ENCODE measurements around the gene LYST. TPM values are rescaled to one million over a fixed set of nuclear protein-coding genes. Genes with fewer than 3 reads are reported as not detected.

Gene LYST
- total RNA-seq, 1 donor from 2014 or later, result 10.3 TPM

DNA sequence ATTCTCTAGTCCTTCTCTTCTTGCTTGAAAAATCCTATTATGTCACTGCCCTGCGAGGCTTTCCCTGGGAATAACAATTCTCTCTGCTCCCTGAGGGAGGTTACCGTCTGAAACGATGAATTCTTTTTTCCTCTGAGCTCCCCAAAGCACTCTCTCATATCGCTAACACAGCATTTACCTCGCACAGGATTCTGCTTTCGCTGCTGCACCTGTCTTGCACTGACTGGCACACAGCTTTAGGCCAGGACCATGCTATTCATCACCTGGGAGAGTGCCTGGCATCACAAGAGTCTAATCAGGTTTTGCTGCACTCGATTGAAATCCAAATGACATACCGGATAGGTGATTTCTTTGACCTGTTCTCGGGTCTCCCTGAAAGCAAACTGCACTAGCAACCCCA, 164.3 kb downstream of the LYST start:
- H3K9me3 ChIP-seq (replicated peaks), result no peaks in the 10 kb centered on the region
- H3K36me3 ChIP-seq, result peaks cover 74% of the 10 kb centered on the region

DNA sequence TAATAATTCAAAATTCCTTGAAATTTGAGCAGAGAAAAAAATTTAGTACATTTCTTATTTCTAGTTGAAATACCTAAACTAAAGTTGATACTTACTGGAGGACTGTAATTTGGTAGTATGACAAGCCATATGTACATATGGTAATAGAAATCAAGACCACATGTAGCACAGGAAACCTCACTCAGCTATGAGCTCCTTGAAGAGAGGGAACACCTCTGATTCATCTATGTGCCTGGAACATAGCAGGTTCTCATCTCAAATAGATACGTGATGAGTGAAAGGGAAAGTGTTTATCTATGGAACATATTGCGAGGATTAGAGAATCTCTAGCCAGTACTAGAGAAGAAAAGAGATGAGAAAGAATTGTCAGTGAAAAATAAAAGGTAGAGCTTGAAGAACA, 169.2 kb downstream of the LYST start:
- Histone ChIP-seq H3K4me1 (no peaks in the 10 kb centered on the region), H3K4me3 (no peak overlapping the region), H3K36me3 (peaks cover 77% of the 10 kb centered on the region), H3K27me3 (ENCODE audit: low read depth) (no peaks in the 10 kb centered on the region), H3K27ac (replicated peaks) (no peak overlapping the region), H3K9me3 (replicated peaks) (no peaks in the 10 kb centered on the region)
- no peak for DNase-seq
- TF ChIP-seq, protein P1, sequence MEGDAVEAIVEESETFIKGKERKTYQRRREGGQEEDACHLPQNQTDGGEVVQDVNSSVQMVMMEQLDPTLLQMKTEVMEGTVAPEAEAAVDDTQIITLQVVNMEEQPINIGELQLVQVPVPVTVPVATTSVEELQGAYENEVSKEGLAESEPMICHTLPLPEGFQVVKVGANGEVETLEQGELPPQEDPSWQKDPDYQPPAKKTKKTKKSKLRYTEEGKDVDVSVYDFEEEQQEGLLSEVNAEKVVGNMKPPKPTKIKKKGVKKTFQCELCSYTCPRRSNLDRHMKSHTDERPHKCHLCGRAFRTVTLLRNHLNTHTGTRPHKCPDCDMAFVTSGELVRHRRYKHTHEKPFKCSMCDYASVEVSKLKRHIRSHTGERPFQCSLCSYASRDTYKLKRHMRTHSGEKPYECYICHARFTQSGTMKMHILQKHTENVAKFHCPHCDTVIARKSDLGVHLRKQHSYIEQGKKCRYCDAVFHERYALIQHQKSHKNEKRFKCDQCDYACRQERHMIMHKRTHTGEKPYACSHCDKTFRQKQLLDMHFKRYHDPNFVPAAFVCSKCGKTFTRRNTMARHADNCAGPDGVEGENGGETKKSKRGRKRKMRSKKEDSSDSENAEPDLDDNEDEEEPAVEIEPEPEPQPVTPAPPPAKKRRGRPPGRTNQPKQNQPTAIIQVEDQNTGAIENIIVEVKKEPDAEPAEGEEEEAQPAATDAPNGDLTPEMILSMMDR (IDR thresholded peaks at IDR 0.05; ENCODE audit: borderline replicate concordance), result no peak
- intact Hi-C loops (cut with micrococcal nuclease), result no loop called here

More for the DNA sequence above, 164.3 kb downstream of the LYST start:
- Histone ChIP-seq H3K4me1 (no peaks in the 10 kb centered on the region), H3K27ac (replicated peaks) (no peak overlapping the region), H3K27me3 (ENCODE audit: low read depth) (no peaks in the 10 kb centered on the region), H3K4me3 (no peak overlapping the region)
- intact Hi-C loops (cut with micrococcal nuclease), result no loop called here
- DNase-seq, result no peak
- TF ChIP-seq, protein P1 (IDR thresholded peaks at IDR 0.05; ENCODE audit: borderline replicate concordance), result no peak

DNA sequence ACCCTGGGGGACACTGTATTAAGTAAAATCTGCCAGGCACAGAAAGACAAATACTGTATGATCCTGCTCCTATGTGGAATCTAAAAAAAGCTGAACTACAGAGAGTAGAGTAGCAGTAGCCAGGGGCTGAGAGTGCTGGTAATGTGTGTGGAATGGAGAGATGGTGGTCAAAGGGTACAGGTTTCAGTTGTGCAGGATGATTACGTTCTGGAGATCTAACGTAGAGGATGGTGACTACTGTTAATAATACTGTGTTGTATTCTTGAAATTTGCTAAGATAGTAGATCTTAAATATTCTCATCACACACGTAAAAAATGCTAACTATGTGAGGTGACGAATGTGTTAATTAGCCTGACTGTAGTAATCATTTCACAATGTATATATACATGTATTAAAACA, 177.3 kb downstream of the LYST start:
- no peak for DNase-seq
- intact Hi-C loops (cut with micrococcal nuclease), result no loop called here

DNA sequence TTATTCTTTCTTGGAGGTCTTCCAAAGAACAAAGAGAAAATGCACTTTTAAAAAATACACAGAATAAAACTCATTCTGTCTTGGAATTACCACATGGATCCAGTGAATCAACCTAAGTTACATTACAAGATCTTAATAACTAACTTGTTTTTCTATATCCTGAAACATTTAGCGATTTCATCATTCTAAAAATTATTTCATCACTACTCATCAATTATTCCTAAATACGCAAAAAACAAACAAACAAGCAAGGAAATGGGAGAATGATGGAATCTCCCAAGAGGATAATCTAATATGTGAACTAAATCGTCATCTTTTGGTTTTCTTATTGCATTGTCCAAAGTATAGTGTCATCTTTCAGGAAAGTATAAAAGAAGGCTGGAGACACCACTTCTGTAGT, 178.6 kb downstream of the LYST start:
- TF ChIP-seq, protein P1 (IDR thresholded peaks at IDR 0.05; ENCODE audit: borderline replicate concordance), result no peak
- Histone ChIP-seq H3K27me3 (ENCODE audit: low read depth) (no peaks in the 10 kb centered on the region), H3K4me3 (no peak overlapping the region), H3K27ac (replicated peaks) (no peak overlapping the region), H3K4me1 (no peaks in the 10 kb centered on the region), H3K9me3 (replicated peaks) (no peaks in the 10 kb centered on the region), H3K36me3 (peaks cover 67% of the 10 kb centered on the region)
- intact Hi-C loops (cut with micrococcal nuclease), result no loop called here
- DNase-seq, result no peak

More for the DNA sequence above, 177.3 kb downstream of the LYST start:
- Histone ChIP-seq H3K4me1 (no peaks in the 10 kb centered on the region), H3K27ac (replicated peaks) (no peak overlapping the region), H3K27me3 (ENCODE audit: low read depth) (no peaks in the 10 kb centered on the region), H3K4me3 (no peak overlapping the region), H3K36me3 (peaks cover 69% of the 10 kb centered on the region), H3K9me3 (replicated peaks) (no peaks in the 10 kb centered on the region)
- TF ChIP-seq, protein P1 (IDR thresholded peaks at IDR 0.05; ENCODE audit: borderline replicate concordance), result no peak

DNA sequence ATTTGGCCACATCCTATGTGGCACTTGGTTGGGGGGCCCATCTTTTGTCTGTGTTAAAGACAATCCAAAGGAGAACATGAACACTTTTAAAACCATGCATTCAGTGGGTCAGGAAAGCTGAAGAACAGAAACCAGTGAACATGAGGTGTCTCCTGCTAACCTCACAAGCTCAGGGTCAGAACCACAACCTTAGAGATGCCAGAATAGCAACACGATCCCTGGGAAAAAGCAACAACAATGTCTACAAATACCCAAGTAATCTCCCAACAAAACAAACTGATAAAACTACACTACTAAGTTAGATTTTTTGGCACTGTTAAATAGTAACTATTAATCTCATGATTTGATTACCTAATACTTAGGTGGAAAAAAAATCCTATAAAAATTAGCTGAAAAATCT, 183.1 kb downstream of the LYST start:
- intact Hi-C loops (cut with micrococcal nuclease), result no loop called here
- Histone ChIP-seq H3K27ac (replicated peaks) (no peak overlapping the region), H3K36me3 (peaks cover 55% of the 10 kb centered on the region)

More for the DNA sequence above, 183.1 kb downstream of the LYST start:
- TF ChIP-seq, protein P1 (IDR thresholded peaks at IDR 0.05; ENCODE audit: borderline replicate concordance), result no peak
- Histone ChIP-seq H3K9me3 (replicated peaks) (no peaks in the 10 kb centered on the region), H3K27me3 (ENCODE audit: low read depth) (no peaks in the 10 kb centered on the region), H3K4me1 (no peaks in the 10 kb centered on the region), H3K4me3 (no peak overlapping the region)
- no peak for DNase-seq

Measured in left ventricle myocardium inferior (tissue), 1 donor.